Type B pancreatic cell (in vitro differentiated cells): ENCODE results near the gene IL10RA. TPM values are rescaled to one million over a fixed set of nuclear protein-coding genes. Genes with fewer than 3 reads are reported as not detected.

Experiments
- DNase-seq: peaks from one replicate; pipeline ENCODE4 v3.0.0; 2021; ENCODE audit warnings: mixed read lengths; ENCODE audit not compliant: unreplicated experiment; ENCODE audit errors: extremely low spot score
- H3K27ac Mint-ChIP-seq: 2 replicates; pipeline ENCODE4 v1.8.0; 2021; ENCODE audit warnings: mild to moderate bottlenecking, mixed read lengths
- H3K27me3 Mint-ChIP-seq: 2 replicates; pipeline ENCODE4 v1.8.0; 2021; ENCODE audit warnings: mixed read lengths
- H3K36me3 Mint-ChIP-seq: 2 replicates; pipeline ENCODE4 v1.8.0; 2021; ENCODE audit warnings: mixed read lengths
- H3K4me1 Mint-ChIP-seq: one replicate; pipeline ENCODE4 v1.8.0; 2021; ENCODE audit warnings: mixed read lengths; ENCODE audit not compliant: unreplicated experiment
- H3K4me3 Mint-ChIP-seq: 2 replicates; pipeline ENCODE4 v1.8.0; 2021; ENCODE audit warnings: mild to moderate bottlenecking, mixed read lengths
- H3K9me3 Mint-ChIP-seq: 2 replicates; pipeline ENCODE4 v1.8.0; 2021; ENCODE audit warnings: mixed read lengths
- total RNA-seq: library from RNA; stranded (reverse); gene quantifications from 2 replicates; pipeline ENCODE4 v1.2.1, GENCODE V29; 2021; ENCODE audit warnings: low replicate concordance
- TF ChIP-seq, protein P1 (sequence below): fragments of 200-600 bp; sonication (generic); conservative IDR thresholded peaks from 2 replicates; pipeline ENCODE4 v1.5.0; 2021; ENCODE audit warnings: antibody characterized with exemption, mild to moderate bottlenecking

The IL10RA gene
- total RNA-seq, 1 donor from 2014 or later, result 0.48 TPM

DNA sequence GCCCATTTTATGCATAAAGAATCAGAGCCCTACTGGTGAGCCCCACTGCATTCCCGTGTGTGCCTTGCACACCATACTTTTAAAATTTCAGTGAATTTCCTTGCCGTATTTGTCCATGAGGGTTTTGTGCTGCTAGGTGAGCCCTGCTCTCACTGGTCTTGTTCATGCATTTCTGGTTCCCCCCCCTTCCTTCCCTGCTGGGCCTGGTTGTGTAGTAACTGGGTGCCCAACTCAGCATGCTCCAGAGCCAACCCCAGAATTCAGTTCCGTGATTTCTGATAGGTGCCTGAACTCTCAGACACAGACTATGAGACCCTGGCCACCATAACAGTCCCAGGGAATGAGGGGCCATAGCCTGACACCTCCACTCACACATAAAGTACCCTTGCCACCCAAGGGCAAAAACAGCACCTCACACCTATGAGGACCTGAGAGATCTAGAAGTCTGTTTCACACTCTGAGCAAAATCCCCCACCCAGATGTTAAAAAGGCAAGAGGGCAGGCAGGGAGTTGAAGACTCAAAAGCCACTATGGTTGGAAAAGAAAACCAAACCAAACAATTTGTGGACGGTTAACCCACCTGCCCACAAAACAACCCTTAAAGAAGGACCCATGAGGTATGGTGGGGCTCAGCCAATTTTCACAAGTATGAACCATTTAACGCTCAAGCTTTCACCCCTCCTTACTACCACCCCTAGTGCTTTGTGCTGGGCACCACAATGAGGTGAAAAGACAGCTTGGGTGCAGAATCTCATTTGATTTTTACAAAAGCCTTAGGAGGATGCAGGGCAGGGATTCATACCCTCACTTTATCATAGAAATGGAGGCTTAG lies 16.8 kb upstream of the IL10RA start:
- H3K4me3 Mint-ChIP-seq, result no peak overlapping the region
- H3K27ac Mint-ChIP-seq, result no peak overlapping the region
- H3K9me3 Mint-ChIP-seq, result no peaks in the 10 kb centered on the region
- H3K36me3 Mint-ChIP-seq, result no peaks in the 10 kb centered on the region
- TF ChIP-seq, protein P1, sequence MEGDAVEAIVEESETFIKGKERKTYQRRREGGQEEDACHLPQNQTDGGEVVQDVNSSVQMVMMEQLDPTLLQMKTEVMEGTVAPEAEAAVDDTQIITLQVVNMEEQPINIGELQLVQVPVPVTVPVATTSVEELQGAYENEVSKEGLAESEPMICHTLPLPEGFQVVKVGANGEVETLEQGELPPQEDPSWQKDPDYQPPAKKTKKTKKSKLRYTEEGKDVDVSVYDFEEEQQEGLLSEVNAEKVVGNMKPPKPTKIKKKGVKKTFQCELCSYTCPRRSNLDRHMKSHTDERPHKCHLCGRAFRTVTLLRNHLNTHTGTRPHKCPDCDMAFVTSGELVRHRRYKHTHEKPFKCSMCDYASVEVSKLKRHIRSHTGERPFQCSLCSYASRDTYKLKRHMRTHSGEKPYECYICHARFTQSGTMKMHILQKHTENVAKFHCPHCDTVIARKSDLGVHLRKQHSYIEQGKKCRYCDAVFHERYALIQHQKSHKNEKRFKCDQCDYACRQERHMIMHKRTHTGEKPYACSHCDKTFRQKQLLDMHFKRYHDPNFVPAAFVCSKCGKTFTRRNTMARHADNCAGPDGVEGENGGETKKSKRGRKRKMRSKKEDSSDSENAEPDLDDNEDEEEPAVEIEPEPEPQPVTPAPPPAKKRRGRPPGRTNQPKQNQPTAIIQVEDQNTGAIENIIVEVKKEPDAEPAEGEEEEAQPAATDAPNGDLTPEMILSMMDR, result no peak
- H3K27me3 Mint-ChIP-seq, result peaks cover 22% of the 10 kb centered on the region
- peaks cover 4% of the 10 kb centered on the region for H3K4me1 Mint-ChIP-seq
- no peak for DNase-seq

- TF ChIP-seq, protein P1, result no peak
- DNase-seq, result no peak
- Mint-ChIP-seq H3K36me3 (no peaks in the 10 kb centered on the region), H3K27me3 (peaks cover 22% of the 10 kb centered on the region), H3K27ac (no peak overlapping the region), H3K4me1 (peaks cover 4% of the 10 kb centered on the region), H3K4me3 (no peak overlapping the region), H3K9me3 (no peaks in the 10 kb centered on the region)
Measured at GRCh38 chr11:117970400-117971024, 15.7 kb upstream of the IL10RA start.

DNA sequence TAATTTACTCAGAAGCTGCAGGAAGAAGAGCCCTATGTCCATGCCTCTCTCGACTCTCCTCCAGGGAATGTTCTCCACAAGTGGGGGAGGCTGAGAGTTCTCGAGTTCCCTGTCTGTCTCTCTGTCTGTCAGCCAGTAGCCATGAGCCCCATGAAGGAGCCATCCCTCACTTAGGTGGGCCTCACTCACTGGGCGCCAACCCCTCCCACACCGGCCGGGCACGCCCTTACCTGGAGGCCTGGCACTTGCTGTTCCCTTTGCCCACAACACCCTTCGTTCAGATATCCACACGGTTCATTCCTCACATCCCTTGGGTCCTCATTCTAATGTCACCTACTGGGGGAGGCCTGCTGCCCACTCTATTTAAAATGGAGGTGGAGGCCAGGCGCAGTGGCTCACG lies 14.2 kb upstream of the IL10RA start:
- Mint-ChIP-seq H3K27me3 (peaks cover 21% of the 10 kb centered on the region), H3K4me1 (peaks cover 4% of the 10 kb centered on the region), H3K4me3 (no peak overlapping the region), H3K36me3 (no peaks in the 10 kb centered on the region), H3K9me3 (no peaks in the 10 kb centered on the region), H3K27ac (no peak overlapping the region)
- DNase-seq, result no peak
- TF ChIP-seq, protein P1, result no peak

DNA sequence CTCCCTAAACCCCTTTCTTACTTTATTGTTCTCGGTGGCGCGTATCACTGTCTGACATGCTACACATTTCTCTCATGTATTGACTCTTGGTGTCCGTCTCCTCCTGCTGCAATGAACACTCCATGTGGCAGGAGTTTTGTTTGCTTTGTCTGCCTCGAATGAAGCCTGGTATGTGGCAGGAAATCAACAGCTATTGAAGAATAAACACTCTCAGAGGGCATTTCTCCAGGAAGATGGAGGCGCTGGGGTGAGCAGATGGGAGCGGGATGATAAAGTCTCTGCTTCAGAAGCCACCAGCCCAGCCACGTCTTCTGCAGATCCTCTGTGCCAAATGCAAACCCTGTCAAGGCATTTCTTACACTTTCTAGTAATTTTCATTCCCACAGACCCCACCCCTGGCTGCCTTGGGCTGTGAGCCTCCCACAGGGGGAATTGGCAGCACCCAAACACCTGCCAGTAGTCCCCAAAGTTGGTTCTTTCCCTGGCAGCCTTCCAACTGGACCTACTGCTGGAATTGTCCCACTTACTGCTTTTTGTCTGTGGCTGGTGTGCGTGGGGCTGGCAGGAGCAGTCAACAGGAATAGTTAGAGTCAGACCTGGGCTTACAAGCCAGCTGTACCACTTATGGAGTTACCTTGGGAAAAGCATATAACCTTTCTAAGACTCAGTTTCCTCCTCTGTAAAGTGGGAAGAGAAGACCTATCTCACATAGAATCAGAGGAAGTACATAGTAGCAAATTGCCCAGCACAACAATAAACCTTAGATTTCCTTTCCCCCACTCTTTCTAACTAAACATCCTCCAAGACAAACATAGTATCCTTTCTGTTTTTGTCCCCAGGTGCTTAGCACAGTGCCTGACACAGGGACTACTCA lies 13.3 kb upstream of the IL10RA start:
- no peak for DNase-seq
- Mint-ChIP-seq H3K27me3 (peaks cover 19% of the 10 kb centered on the region), H3K4me3 (no peak overlapping the region), H3K27ac (no peak overlapping the region), H3K36me3 (no peaks in the 10 kb centered on the region), H3K4me1 (peaks cover 4% of the 10 kb centered on the region), H3K9me3 (no peaks in the 10 kb centered on the region)
- TF ChIP-seq, protein P1, result no peak

DNA sequence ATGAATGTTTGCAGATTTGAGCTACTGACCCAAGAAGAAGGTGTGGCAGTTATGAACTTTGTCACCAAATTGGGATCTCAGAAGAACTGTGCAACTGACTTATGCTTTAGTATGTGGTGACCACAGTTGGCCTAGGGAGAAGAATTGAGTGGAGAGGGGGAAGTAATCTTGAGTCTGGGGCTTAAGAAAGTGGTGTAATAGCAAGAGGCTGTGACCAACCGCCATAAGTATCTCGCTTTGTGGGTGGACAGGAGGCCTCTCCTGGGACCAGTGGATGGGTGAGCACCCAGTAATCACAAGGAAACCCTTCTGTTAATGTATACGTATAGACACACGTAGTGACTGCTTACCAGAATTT lies 12.7 kb upstream of the IL10RA start:
- peaks cover 16% of the 10 kb centered on the region for H3K27me3 Mint-ChIP-seq
- peaks cover 4% of the 10 kb centered on the region for H3K4me1 Mint-ChIP-seq
- no peak for DNase-seq
- no peaks in the 10 kb centered on the region for H3K36me3 Mint-ChIP-seq
- no peak overlapping the region for H3K27ac Mint-ChIP-seq
- no peaks in the 10 kb centered on the region for H3K9me3 Mint-ChIP-seq
- no peak overlapping the region for H3K4me3 Mint-ChIP-seq
- TF ChIP-seq, protein P1, result no peak
